ENCODE data around the gene TMEM151B. TPM values are rescaled to one million over a fixed set of nuclear protein-coding genes. Genes with fewer than 3 reads are reported as not detected.

The TMEM151B gene
- total RNA-seq, 1 experiment from 2014 or later: 9.9 TPM

- Histone ChIP-seq H3K36me3 (ENCODE audit: insufficient read depth, low read length, poor library complexity, severe bottlenecking) (no peaks in the 10 kb centered on the region), H3K4me1 (ENCODE audit: insufficient read depth, low read length, poor library complexity, severe bottlenecking) (no peaks in the 10 kb centered on the region), H3K4me3 (ENCODE audit: low read depth, low read length, poor library complexity, severe bottlenecking) (no peak overlapping the region), H3K27ac (ENCODE audit: low read depth, low read length, poor library complexity, severe bottlenecking) (no peak overlapping the region), H3K9me3 (ENCODE audit: low read depth, low read length, poor library complexity, severe bottlenecking) (no peaks in the 10 kb centered on the region), H3K27me3 (replicated peaks; ENCODE audit: insufficient read depth, low read depth, low read length, poor library complexity) (peaks cover 30% of the 10 kb centered on the region)
- ChIA-PET CTCF (interaction anchor here (1.0 to 1.2 kb wide), 2 partner anchors 26 to 71 kb away, joined by 4 to 9 read pairs; partner anchors contain the start of gene AARS2), POLR2A (ENCODE audit: low non-redundant PET) (no interaction called here)
- intact Hi-C loops (cut with micrococcal nuclease; ENCODE audit: unreplicated experiment): loop anchor here (2.0 kb wide), 1 partner anchor 166 kb away; no protein-coding TSS in a partner anchor
- no peak for DNase-seq (ENCODE audit: low spot score)
- no TSS peak for BruUV-seq (replicated peaks)
- TF ChIP-seq EZH2 (IDR thresholded peaks at IDR 0.05; ENCODE audit: borderline replicate concordance, low read depth, low read length, poor library complexity, severe bottlenecking) (no peak), CTCF (conservative IDR thresholded peaks at IDR 0.05; ENCODE audit: low read depth, low read length) (no peak)
Observed at GRCh38 chr6:44339301-44339700, 69.1 kb downstream of the TMEM151B start.

- TF ChIP-seq EZH2 (IDR thresholded peaks at IDR 0.05; ENCODE audit: borderline replicate concordance, low read depth, low read length, poor library complexity, severe bottlenecking) (no peak), CTCF (conservative IDR thresholded peaks at IDR 0.05; ENCODE audit: low read depth, low read length) (no peak)
- peaks cover 36% of the 10 kb centered on the region for H3K27me3 ChIP-seq (replicated peaks; ENCODE audit: insufficient read depth, low read depth, low read length, poor library complexity)
- intact Hi-C loops (cut with micrococcal nuclease; ENCODE audit: unreplicated experiment): loop anchor here (2.0 kb wide), 1 partner anchor 167 kb away; no protein-coding TSS in a partner anchor
Observed at GRCh38 chr6:44339763-44340625, 69.7 kb downstream of the TMEM151B start.

GRCh38 chr6:44341095-44341890, 71.0 kb downstream of the TMEM151B start:
- H3K4me3 ChIP-seq (ENCODE audit: low read depth, low read length, poor library complexity, severe bottlenecking): no peak overlapping the region
- DNase-seq (ENCODE audit: low spot score): no peak
- H3K27me3 ChIP-seq (replicated peaks; ENCODE audit: insufficient read depth, low read depth, low read length, poor library complexity): peaks cover 36% of the 10 kb centered on the region
- no peak overlapping the region for H3K27ac ChIP-seq (ENCODE audit: low read depth, low read length, poor library complexity, severe bottlenecking)
- ChIA-PET CTCF (no interaction called here), POLR2A (ENCODE audit: low non-redundant PET) (no interaction called here)
- BruUV-seq (replicated peaks): no TSS peak
- no peak for TF ChIP-seq EZH2 (IDR thresholded peaks at IDR 0.05; ENCODE audit: borderline replicate concordance, low read depth, low read length, poor library complexity, severe bottlenecking)
- no peak for TF ChIP-seq CTCF (conservative IDR thresholded peaks at IDR 0.05; ENCODE audit: low read depth, low read length)
- H3K9me3 ChIP-seq (ENCODE audit: low read depth, low read length, poor library complexity, severe bottlenecking): no peaks in the 10 kb centered on the region
- intact Hi-C loops (cut with micrococcal nuclease; ENCODE audit: unreplicated experiment): no loop called here
- no peaks in the 10 kb centered on the region for H3K36me3 ChIP-seq (ENCODE audit: insufficient read depth, low read length, poor library complexity, severe bottlenecking)
- H3K4me1 ChIP-seq (ENCODE audit: insufficient read depth, low read length, poor library complexity, severe bottlenecking): no peaks in the 10 kb centered on the region

More at GRCh38 chr6:44339763-44340625, 69.7 kb downstream of the TMEM151B start:
- Histone ChIP-seq H3K36me3 (ENCODE audit: insufficient read depth, low read length, poor library complexity, severe bottlenecking) (no peaks in the 10 kb centered on the region), H3K27ac (ENCODE audit: low read depth, low read length, poor library complexity, severe bottlenecking) (no peak overlapping the region), H3K4me3 (ENCODE audit: low read depth, low read length, poor library complexity, severe bottlenecking) (no peak overlapping the region), H3K9me3 (ENCODE audit: low read depth, low read length, poor library complexity, severe bottlenecking) (no peaks in the 10 kb centered on the region), H3K4me1 (ENCODE audit: insufficient read depth, low read length, poor library complexity, severe bottlenecking) (no peaks in the 10 kb centered on the region)
- BruUV-seq (replicated peaks): no TSS peak
- POLR2A ChIA-PET (ENCODE audit: low non-redundant PET): no interaction called here
- CTCF ChIA-PET: interaction anchor here (1.0 to 1.2 kb wide), 2 partner anchors 27 to 72 kb away, joined by 4 to 9 read pairs; partner anchors contain the start of gene AARS2
- no peak for DNase-seq (ENCODE audit: low spot score)
